GM10266 (cell line): ENCODE data around the gene SRSF1.

Experiments
- DNase-seq: peaks from one replicate; pipeline ENCODE4 v3.0.0; 2012; ENCODE audit errors: extremely low spot score
- CTCF ChIP-seq: IDR thresholded peaks from 2 replicates; pipeline ENCODE4 v1.5.1; 2012; ENCODE audit warnings: mild to moderate bottlenecking, low read depth; ENCODE audit not compliant: control insufficient read depth, insufficient read depth; ENCODE audit errors: missing control alignments

The SRSF1 gene

GRCh38 chr17:57970710-57971109 is 36.3 kb downstream of the SRSF1 start:
- no peak for TF ChIP-seq CTCF
- DNase-seq: no peak

GRCh38 chr17:57968456-57968855 is 38.6 kb downstream of the SRSF1 start:
- DNase-seq: no peak

GRCh38 chr17:57966875-57967274 is 40.2 kb downstream of the SRSF1 start:
- no peak for TF ChIP-seq CTCF
- no peak for DNase-seq

More at GRCh38 chr17:57968456-57968855, 38.6 kb downstream of the SRSF1 start:
- TF ChIP-seq CTCF: no peak

GRCh38 chr17:57966246-57966645 is 40.8 kb downstream of the SRSF1 start:
- DNase-seq: no peak
- no peak for TF ChIP-seq CTCF

- TF ChIP-seq CTCF: no peak
These were observed 41.4 kb downstream of the SRSF1 start for GRCh38 chr17:57965521-57966160.

GRCh38 chr17:57963149-57963511 is 43.9 kb downstream of the SRSF1 start:
- no peak for DNase-seq

More at GRCh38 chr17:57965521-57966160, 41.4 kb downstream of the SRSF1 start:
- no peak for DNase-seq

More at GRCh38 chr17:57963149-57963511, 43.9 kb downstream of the SRSF1 start:
- TF ChIP-seq CTCF: no peak
